ENCODE measurements around the gene SLC24A4. TPM values are rescaled to one million over a fixed set of nuclear protein-coding genes. Genes with fewer than 3 reads are reported as not detected.

The SLC24A4 gene
- polyA plus RNA-seq, 5 donors = 0.28 to 0.45 (median 0.33) TPM

GRCh38 chr14:92437729-92438285 is 114.8 kb downstream of the SLC24A4 start:
- DNase-seq = no peak

- no peak for DNase-seq
These were observed 116.8 kb downstream of the SLC24A4 start for GRCh38 chr14:92439537-92440344.

GRCh38 chr14:92440345-92441003 is 117.5 kb downstream of the SLC24A4 start:
- DNase-seq = no peak

GRCh38 chr14:92441751-92442504 is 119.0 kb downstream of the SLC24A4 start:
- DNase-seq = no peak

- DNase-seq = no peak
These were observed 120.2 kb downstream of the SLC24A4 start for GRCh38 chr14:92443167-92443566.

GRCh38 chr14:92443741-92444140 is 120.8 kb downstream of the SLC24A4 start:
- DNase-seq = no peak

- DNase-seq = no peak
These were observed 123.8 kb downstream of the SLC24A4 start for GRCh38 chr14:92446771-92447170.

GRCh38 chr14:92447416-92448197 is 124.6 kb downstream of the SLC24A4 start:
- DNase-seq = no peak

- DNase-seq = no peak
These were observed 125.8 kb downstream of the SLC24A4 start for GRCh38 chr14:92448786-92449185.

- no peak for DNase-seq
These were observed 126.6 kb downstream of the SLC24A4 start for GRCh38 chr14:92449404-92450181.

- no peak for DNase-seq
These were observed 127.5 kb downstream of the SLC24A4 start for GRCh38 chr14:92450351-92451070.

- no peak for DNase-seq
These were observed 128.3 kb downstream of the SLC24A4 start for GRCh38 chr14:92451245-92451644.

GRCh38 chr14:92451755-92452154 is 128.8 kb downstream of the SLC24A4 start:
- DNase-seq = no peak

- DNase-seq = no peak
These were observed 129.5 kb downstream of the SLC24A4 start for GRCh38 chr14:92452471-92452870.

GRCh38 chr14:92453691-92454090 is 130.7 kb downstream of the SLC24A4 start:
- no peak for DNase-seq

GRCh38 chr14:92455231-92455630 is 132.3 kb downstream of the SLC24A4 start:
- no peak for DNase-seq

- DNase-seq = peak; percentile 54 to 60
These were observed 133.4 kb downstream of the SLC24A4 start for GRCh38 chr14:92456215-92457015.

- no peak for DNase-seq
These were observed 134.1 kb downstream of the SLC24A4 start for GRCh38 chr14:92457016-92457565.
